Thyroid gland (tissue), 4 donors: ENCODE data around the gene EML1. TPM values are rescaled to one million over a fixed set of nuclear protein-coding genes. Genes with fewer than 3 reads are reported as not detected.

Experiments
- DNase-seq, 2 donors: peaks; one replicate each; pipeline ENCODE4 v3.0.0-alpha.2; 2019
- H3K27ac ChIP-seq, 3 donors: fragments of 200-600 bp; sonication (generic); 1 replicate in 2 of 3; 2 replicates in 1 of 3; pipeline ENCODE4 v1.5.1; 2016 to 2019; ENCODE audit warnings: mild to moderate bottlenecking in 1 of 3, moderate library complexity in 1 of 3
- H3K27me3 ChIP-seq: fragments of 200-600 bp; sonication (generic); one replicate; pipeline ENCODE4 v1.5.1; 2019
- H3K36me3 ChIP-seq, 2 donors: fragments of 200-600 bp; sonication (generic); one replicate each; pipeline ENCODE4 v1.5.1; 2016 to 2019
- H3K4me1 ChIP-seq, 2 donors: fragments of 200-600 bp; sonication (generic); one replicate each; pipeline ENCODE4 v1.5.1; 2017 to 2019
- H3K4me3 ChIP-seq, 3 donors: fragments of 200-600 bp; sonication (generic); replicated peaks in 1 of 3; 1 replicate in 2 of 3; 2 replicates in 1 of 3; pipeline ENCODE4 v1.5.1; 2016; ENCODE audit warnings: mild to moderate bottlenecking in 1 of 3
- H3K9me3 ChIP-seq: fragments of 200-600 bp; sonication (generic); one replicate; pipeline ENCODE4 v1.5.1; 2017
- CTCF ChIP-seq, 6 experiments: fragments of 200-600 bp in 3 of 6; fragments of 450-650 bp in 3 of 6; sonication (generic) in 3 of 6; IDR thresholded peaks; one replicate each; pipeline ENCODE4 v1.5.1; 2016 to 2019; ENCODE audit warnings: antibody characterized with exemption in 6 of 6, mild to moderate bottlenecking in 2 of 6, inconsistent platforms in 1 of 6, moderate library complexity in 1 of 6
- POLR2A ChIP-seq, 2 donors: fragments of 450-650 bp; IDR thresholded peaks; one replicate each; pipeline ENCODE4 v1.6.1; 2017; ENCODE audit warnings: antibody characterized with exemption in 2 of 2, mild to moderate bottlenecking in 2 of 2, moderate library complexity in 1 of 2
- WGBS, 2 donors: methylation state at CpG; one replicate each; pipeline ENCODE4 v1.1.5; 2017; 5-methylcytosine and 5-hydroxymethylcytosine counted together
- intact Hi-C: fragments of 100-400 bp; cut with DNase I; formaldehyde crosslinking; loops from one replicate; pipeline ENCODE4 v1.15.1; 2023
- total RNA-seq, 4 donors: library from RNA; depleted of rRNA; stranded (reverse); fragments of >200 nt; gene quantifications; one replicate each; pipeline ENCODE4 v1.2.3, GENCODE V29; 2016

The EML1 gene
- total RNA-seq, 4 donors from 2014 or later: 24.2 to 58.7 (median 37.9) TPM

GRCh38 chr14:99750746-99751450 lies 42.3 kb upstream of the EML1 start:
- intact Hi-C loops: no loop called here
- Histone ChIP-seq H3K36me3 (no peaks in the 10 kb centered on the region), H3K27ac (no peak overlapping the region), H3K4me3 (no peak overlapping the region), H3K27me3 (no peaks in the 10 kb centered on the region), H3K9me3 (no peaks in the 10 kb centered on the region), H3K4me1 (peaks cover 7 to 43% of the 10 kb centered on the region in 2 donors)
- WGBS, 2 donors: 91 to 99% methylated on average over 11 of the region's 11 CpGs
- TF ChIP-seq POLR2A (IDR thresholded peaks at IDR 0.05) (no peak), CTCF (IDR thresholded peaks at IDR 0.05) (no peak)
- DNase-seq: no peak

GRCh38 chr14:99751539-99752485 lies 41.4 kb upstream of the EML1 start:
- no peaks in the 10 kb centered on the region for H3K36me3 ChIP-seq
- DNase-seq: no peak
- intact Hi-C loops: no loop called here
- H3K4me3 ChIP-seq: no peak overlapping the region
- H3K27me3 ChIP-seq: no peaks in the 10 kb centered on the region
- no peaks in the 10 kb centered on the region for H3K9me3 ChIP-seq
- TF ChIP-seq POLR2A (IDR thresholded peaks at IDR 0.05): no peak
- TF ChIP-seq CTCF (IDR thresholded peaks at IDR 0.05): no peak
- H3K4me1 ChIP-seq: peaks cover under 1 to 43% of the 10 kb centered on the region in 2 donors
- WGBS, 2 donors: 60 to 66% methylated on average over 25 of the region's 25 CpGs
- H3K27ac ChIP-seq: peak overlapping the region in 1 of 3 donors; percentile 61

- no peak for DNase-seq
- intact Hi-C loops: no loop called here
- H3K4me1 ChIP-seq: peaks cover 0 to 40% of the 10 kb centered on the region in 2 donors
Observed at GRCh38 chr14:99752486-99753121, 40.6 kb upstream of the EML1 start.

GRCh38 chr14:99753225-99754140 lies 39.7 kb upstream of the EML1 start:
- peaks cover 0 to 40% of the 10 kb centered on the region in 2 donors for H3K4me1 ChIP-seq
- no peaks in the 10 kb centered on the region for H3K9me3 ChIP-seq
- H3K36me3 ChIP-seq: no peaks in the 10 kb centered on the region
- intact Hi-C loops: no loop called here
- no peaks in the 10 kb centered on the region for H3K27me3 ChIP-seq
- no peak for DNase-seq
- H3K27ac ChIP-seq: no peak overlapping the region
- TF ChIP-seq POLR2A (IDR thresholded peaks at IDR 0.05) (no peak), CTCF (IDR thresholded peaks at IDR 0.05) (no peak)
- no peak overlapping the region for H3K4me3 ChIP-seq
- WGBS, 2 donors: 62 to 72% methylated on average over 12 to 13 of the region's 16 CpGs

More at GRCh38 chr14:99752486-99753121, 40.6 kb upstream of the EML1 start:
- Histone ChIP-seq H3K4me3 (no peak overlapping the region), H3K27ac (peak overlapping the region in 1 of 3 donors; percentile 61), H3K27me3 (no peaks in the 10 kb centered on the region), H3K36me3 (no peaks in the 10 kb centered on the region), H3K9me3 (no peaks in the 10 kb centered on the region)
- WGBS, 2 donors: 47 to 59% methylated on average over 7 to 9 of the region's 9 CpGs
- no peak for TF ChIP-seq CTCF (IDR thresholded peaks at IDR 0.05)
